Heart left ventricle (tissue), 16 donors: ENCODE data around the gene MAGI1. TPM values are rescaled to one million over a fixed set of nuclear protein-coding genes. Genes with fewer than 3 reads are reported as not detected.

Experiments used
- ATAC-seq, 4 donors: fragments of 200-7000 bp; cut with Tn5 transposase; one replicate each; pipeline ENCODE4 v1.9.1; 2020 to 2022; ENCODE audit warnings: moderate library complexity in 4 of 4, mild to moderate bottlenecking in 3 of 4, moderate number of reproducible peaks in 1 of 4
- DNase-seq, 5 donors: peaks; one replicate each; pipeline ENCODE4 v3.0.0-alpha.2; 2020
- H3K27ac ChIP-seq, 12 donors: fragments of 200-600 bp; sonication (generic) in 4 of 12; one replicate each; pipeline versions ENCODE4 v1.5.0 to v1.8.0; 2016 to 2022; ENCODE audit warnings: mild to moderate bottlenecking in 2 of 12
- H3K27me3 ChIP-seq, 9 donors: fragments of 200-600 bp; sonication (generic) in 2 of 9; one replicate each; pipeline versions ENCODE4 v1.5.1 to v1.8.0; 2016 to 2022; ENCODE audit warnings: mild to moderate bottlenecking in 3 of 9
- H3K36me3 ChIP-seq, 9 donors: fragments of 200-600 bp; sonication (generic) in 2 of 9; one replicate each; pipeline versions ENCODE4 v1.5.0 to v1.8.0; 2018 to 2022; ENCODE audit warnings: mild to moderate bottlenecking in 2 of 9
- H3K4me1 ChIP-seq, 12 donors: fragments of 200-600 bp; sonication (generic) in 4 of 12; one replicate each; pipeline versions ENCODE4 v1.5.0 to v1.8.0; 2016 to 2022; ENCODE audit warnings: mild to moderate bottlenecking in 3 of 12
- H3K4me3 ChIP-seq, 12 donors: fragments of 200-600 bp; sonication (generic) in 4 of 12; one replicate each; pipeline versions ENCODE4 v1.5.0 to v1.8.0; 2017 to 2022; ENCODE audit warnings: mild to moderate bottlenecking in 9 of 12, moderate library complexity in 4 of 12
- H3K9me3 ChIP-seq, 12 donors: fragments of 200-600 bp; sonication (generic) in 4 of 12; one replicate each; pipeline versions ENCODE4 v1.5.0 to v1.8.0; 2016 to 2022; ENCODE audit warnings: mild to moderate bottlenecking in 1 of 12
- CTCF ChIP-seq, 12 donors: fragments of 200-600 bp; sonication (generic) in 4 of 12; IDR thresholded peaks; one replicate each; pipeline versions ENCODE4 v1.5.0 to v1.8.0; 2018 to 2022; ENCODE audit warnings: antibody characterized with exemption in 12 of 12, mild to moderate bottlenecking in 5 of 12
- POLR2A ChIP-seq, 2 donors: fragments of 450-650 bp; IDR thresholded peaks; one replicate each; pipeline ENCODE4 v1.6.1; 2017; ENCODE audit warnings: antibody characterized with exemption in 2 of 2, mild to moderate bottlenecking in 2 of 2, moderate library complexity in 2 of 2
- WGBS, 4 donors: extraction: QIAGEN DNeasy Blood & Tissue Kit in 2 of 4; methylation state at CpG; one replicate each; pipeline versions ENCODE4 v1.1.5 to v1.1.7; 2013 to 2018; 5-methylcytosine and 5-hydroxymethylcytosine counted together
- intact Hi-C, 10 donors: fragments of 100-400 bp; cut with DNase I; formaldehyde crosslinking; loops; one replicate each; pipeline versions ENCODE4 v1.11.1 to v1.14.2; 2022
- polyA plus RNA-seq, 2 donors: library from polyadenylated mRNA; stranded (reverse); fragments of 200-250 nt; gene quantifications; one replicate each; pipeline ENCODE4 v1.2.3, GENCODE V29; 2013
- total RNA-seq, 9 donors: library from RNA; depleted of rRNA in 2 of 9; stranded (reverse); fragments of >200 nt in 2 of 9; fragmentation: NEBNext Ultra II Directional in 3 of 9; extraction: Animal tissue kit (Norgen Biotek cat#: 25700) in 3 of 9; gene quantifications; one replicate each; pipeline versions ENCODE4 v1.1.0 to v1.2.4, GENCODE V29; 2016 to 2023
- donor health status: ischemic (EF 13 %, LVEDD 7.1; RV severe dilation, severe dysfunction).
- donor health status: healthy with polysubstance abuse.
- donor health status: DM: no; HTN: yes; CAD: no.
- donor health status: DM: no; HTN: no; CAD: no.
- donor health status: ischemic (EF 25% LVEDD 6.9; RV normal size, moderate dysfunction).
- donor health status: ischemic (EF 25% LVEDD 5.7; RV mildly dilated, moderate dysfunction).
- donor health status: healthy.
- donor health status: DM: yes; HTN: yes; CAD: no.
- donor health status: ischemic (EF 35%, LVEDD 5.7; RV mildly dilated, moderate dysfunction).
- donor health status: nonischemic (EF 11% LVEDD 7.7; RV severe dilation, severe dysfunction).
- donor health status: DM: yes; HTN: yes; CAD: no.
- donor health status: PGD.
- donor health status: ischemic (EF 29% LVEDD 5.4; RV normal size, mild dysfunction).
- donor health status: nonischemic (EF 23%, LVEDD 6.1; RV moderate dilation, normal function).

MAGI1 gene
- total and polyA plus RNA-seq, 11 donors, result 18.5 to 52.1 (median 31.4) TPM

GRCh38 chr3:65671004-65671403 is 367.7 kb downstream of the MAGI1 start:
- H3K27me3 ChIP-seq, result no peaks in the 10 kb centered on the region
- ATAC-seq (no peak), DNase-seq (no peak)
- H3K4me1 ChIP-seq, result peaks cover 0 to 20% (median 3%) of the 10 kb centered on the region in 12 donors
- H3K4me3 ChIP-seq, result no peak overlapping the region
- H3K9me3 ChIP-seq, result no peaks in the 10 kb centered on the region
- TF ChIP-seq CTCF (IDR thresholded peaks at IDR 0.05) (no peak), POLR2A (IDR thresholded peaks at IDR 0.05) (no peak)
- no peaks in the 10 kb centered on the region for H3K36me3 ChIP-seq
- intact Hi-C loops, result loop anchor here in 8 of 10 donors (5.0 to 10.0 kb wide), 9 partner anchors 61 to 1139 kb away; no protein-coding TSS in a partner anchor
- 53 to 94% (median 82%) methylated on average over 3 of the region's 3 CpGs for WGBS, 4 donors
- H3K27ac ChIP-seq, result no peak overlapping the region

- 56 to 78% (median 75%) methylated on average over 5 of the region's 5 CpGs for WGBS, 4 donors
- H3K36me3 ChIP-seq, result no peaks in the 10 kb centered on the region
- peaks cover 0 to 27% (median 4%) of the 10 kb centered on the region in 12 donors for H3K4me1 ChIP-seq
- TF ChIP-seq CTCF (IDR thresholded peaks at IDR 0.05), result no peak
- TF ChIP-seq POLR2A (IDR thresholded peaks at IDR 0.05), result no peak
- DNase-seq (no peak), ATAC-seq (no peak)
- no peak overlapping the region for H3K4me3 ChIP-seq
- no peaks in the 10 kb centered on the region for H3K27me3 ChIP-seq
- intact Hi-C loops, result no loop called here
- H3K27ac ChIP-seq, result no peak overlapping the region
- no peaks in the 10 kb centered on the region for H3K9me3 ChIP-seq
These were observed 369.4 kb downstream of the MAGI1 start for GRCh38 chr3:65669163-65669875.

- Histone ChIP-seq H3K9me3 (no peaks in the 10 kb centered on the region), H3K36me3 (no peaks in the 10 kb centered on the region), H3K27me3 (no peaks in the 10 kb centered on the region), H3K4me1 (peaks cover 0 to 16% (median 0%) of the 10 kb centered on the region in 12 donors), H3K27ac (no peak overlapping the region), H3K4me3 (no peak overlapping the region)
- ATAC-seq (no peak), DNase-seq (no peak)
- TF ChIP-seq CTCF (IDR thresholded peaks at IDR 0.05) (no peak), POLR2A (IDR thresholded peaks at IDR 0.05) (no peak)
- intact Hi-C loops, result no loop called here
- 94 to 99% (median 97%) methylated on average over 4 of the region's 4 CpGs for WGBS, 4 donors
These were observed 370.8 kb downstream of the MAGI1 start for GRCh38 chr3:65667963-65668362.

- H3K9me3 ChIP-seq, result no peaks in the 10 kb centered on the region
- ATAC-seq, result no peak
- no peaks in the 10 kb centered on the region for H3K36me3 ChIP-seq
- peaks cover 0 to 11% (median 0%) of the 10 kb centered on the region in 12 donors for H3K4me1 ChIP-seq
- H3K27me3 ChIP-seq, result no peaks in the 10 kb centered on the region
- no peak overlapping the region for H3K27ac ChIP-seq
- no peak for DNase-seq
- 80 to 95% (median 85%) methylated on average over 6 of the region's 6 CpGs for WGBS, 4 donors
- intact Hi-C loops, result no loop called here
- TF ChIP-seq CTCF (IDR thresholded peaks at IDR 0.05) (no peak), POLR2A (IDR thresholded peaks at IDR 0.05) (no peak)
- no peak overlapping the region for H3K4me3 ChIP-seq
These were observed 372.1 kb downstream of the MAGI1 start for GRCh38 chr3:65666448-65667091.
